Panc1 (cell line): ENCODE data around the gene TULP4.
"Not testable (repeated sequence)": the region's sequence is repeated elsewhere in the genome, so short reads cannot be mapped to it uniquely, and the experiment has no call there.

Source experiments
- POLR2AphosphoS5 ChIP-seq: IDR thresholded peaks from 2 replicates; pipeline ENCODE4 v1.6.1; 2012; ENCODE audit warnings: mild to moderate bottlenecking, low read depth, low read length, moderate library complexity
- REST ChIP-seq, 2 experiments: IDR thresholded peaks; 2 replicates each; pipeline ENCODE4 v1.6.1; 2011 to 2012; ENCODE audit warnings: low read depth in 2 of 2, control low read depth in 1 of 2, low read length in 1 of 2, mild to moderate bottlenecking in 1 of 2, moderate library complexity in 1 of 2; ENCODE audit not compliant: insufficient read depth in 1 of 2
- SIN3A ChIP-seq: IDR thresholded peaks from 2 replicates; pipeline ENCODE4 v1.6.1; 2012; ENCODE audit warnings: low read depth, mild to moderate bottlenecking, low read length, moderate library complexity, borderline replicate concordance; ENCODE audit not compliant: insufficient read depth
- TCF7L2 ChIP-seq: IDR thresholded peaks from 2 replicates; pipeline ENCODE4 v1.6.1; 2011; ENCODE audit warnings: mild to moderate bottlenecking, low read depth, low read length, inconsistent platforms
- TF ChIP-seq, protein P1 (sequence below): fragments of 450-650 bp; IDR thresholded peaks from 2 replicates; pipeline ENCODE4 v1.5.1; 2017; ENCODE audit warnings: mild to moderate bottlenecking

GRCh38 chr6:158391977-158392376 lies 79.7 kb downstream of the TULP4 start:
- TF ChIP-seq POLR2AphosphoS5; TCF7L2; REST (IDR thresholded peaks at IDR 0.05; ENCODE audit: insufficient read depth in 1 of 2, low read depth in 2 of 2, low read length in 1 of 2); SIN3A: not testable (repeated sequence)
- TF ChIP-seq, protein P1, sequence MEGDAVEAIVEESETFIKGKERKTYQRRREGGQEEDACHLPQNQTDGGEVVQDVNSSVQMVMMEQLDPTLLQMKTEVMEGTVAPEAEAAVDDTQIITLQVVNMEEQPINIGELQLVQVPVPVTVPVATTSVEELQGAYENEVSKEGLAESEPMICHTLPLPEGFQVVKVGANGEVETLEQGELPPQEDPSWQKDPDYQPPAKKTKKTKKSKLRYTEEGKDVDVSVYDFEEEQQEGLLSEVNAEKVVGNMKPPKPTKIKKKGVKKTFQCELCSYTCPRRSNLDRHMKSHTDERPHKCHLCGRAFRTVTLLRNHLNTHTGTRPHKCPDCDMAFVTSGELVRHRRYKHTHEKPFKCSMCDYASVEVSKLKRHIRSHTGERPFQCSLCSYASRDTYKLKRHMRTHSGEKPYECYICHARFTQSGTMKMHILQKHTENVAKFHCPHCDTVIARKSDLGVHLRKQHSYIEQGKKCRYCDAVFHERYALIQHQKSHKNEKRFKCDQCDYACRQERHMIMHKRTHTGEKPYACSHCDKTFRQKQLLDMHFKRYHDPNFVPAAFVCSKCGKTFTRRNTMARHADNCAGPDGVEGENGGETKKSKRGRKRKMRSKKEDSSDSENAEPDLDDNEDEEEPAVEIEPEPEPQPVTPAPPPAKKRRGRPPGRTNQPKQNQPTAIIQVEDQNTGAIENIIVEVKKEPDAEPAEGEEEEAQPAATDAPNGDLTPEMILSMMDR = not testable (repeated sequence)
